Measurements from ENCODE around the gene LEFTY1.

DNA sequence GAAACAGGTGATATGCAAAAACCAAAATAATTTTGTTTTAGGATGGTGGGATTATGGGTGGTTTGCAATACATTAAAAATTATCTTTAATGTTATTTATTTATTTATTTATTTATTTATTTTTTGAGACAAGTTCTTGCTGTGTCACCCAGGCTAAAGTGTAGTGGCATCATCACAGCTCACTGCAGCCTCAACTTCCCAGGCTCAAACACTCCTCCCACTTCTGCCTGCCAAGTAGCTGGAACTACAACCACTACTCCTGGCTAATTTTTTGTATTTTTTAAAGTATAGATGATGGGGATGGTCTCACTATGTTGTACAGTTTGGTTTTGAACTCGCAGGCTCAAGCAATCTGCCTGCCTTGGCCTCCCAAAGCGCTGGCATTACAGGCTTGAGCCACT, 41.6 kb upstream of the LEFTY1 start:
- no peak for TF ChIP-seq POLR2A (IDR thresholded peaks at IDR 0.05)
- TF ChIP-seq, protein P1, sequence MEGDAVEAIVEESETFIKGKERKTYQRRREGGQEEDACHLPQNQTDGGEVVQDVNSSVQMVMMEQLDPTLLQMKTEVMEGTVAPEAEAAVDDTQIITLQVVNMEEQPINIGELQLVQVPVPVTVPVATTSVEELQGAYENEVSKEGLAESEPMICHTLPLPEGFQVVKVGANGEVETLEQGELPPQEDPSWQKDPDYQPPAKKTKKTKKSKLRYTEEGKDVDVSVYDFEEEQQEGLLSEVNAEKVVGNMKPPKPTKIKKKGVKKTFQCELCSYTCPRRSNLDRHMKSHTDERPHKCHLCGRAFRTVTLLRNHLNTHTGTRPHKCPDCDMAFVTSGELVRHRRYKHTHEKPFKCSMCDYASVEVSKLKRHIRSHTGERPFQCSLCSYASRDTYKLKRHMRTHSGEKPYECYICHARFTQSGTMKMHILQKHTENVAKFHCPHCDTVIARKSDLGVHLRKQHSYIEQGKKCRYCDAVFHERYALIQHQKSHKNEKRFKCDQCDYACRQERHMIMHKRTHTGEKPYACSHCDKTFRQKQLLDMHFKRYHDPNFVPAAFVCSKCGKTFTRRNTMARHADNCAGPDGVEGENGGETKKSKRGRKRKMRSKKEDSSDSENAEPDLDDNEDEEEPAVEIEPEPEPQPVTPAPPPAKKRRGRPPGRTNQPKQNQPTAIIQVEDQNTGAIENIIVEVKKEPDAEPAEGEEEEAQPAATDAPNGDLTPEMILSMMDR (IDR thresholded peaks at IDR 0.05 in 8 of 11, conservative IDR thresholded peaks at IDR 0.05 in 3 of 11), result no peak
